HepG2 (cell line): ENCODE results near the gene MAPK13. TPM values are rescaled to one million over a fixed set of nuclear protein-coding genes. Genes with fewer than 3 reads are reported as not detected.
A peak's percentile ranks its signal among the peaks of the same experiment; 100 is the strongest.

ENCODE experiments used
- ATAD3A ChIP-seq: sonication (generic); formaldehyde crosslinking; IDR thresholded peaks from 2 replicates; pipeline ENCODE4 v1.4.0; 2020; ENCODE audit warnings: missing genetic modification reagents
- BRCA1 ChIP-seq: sonication (generic); formaldehyde crosslinking; IDR thresholded peaks from 2 replicates; pipeline ENCODE4 v1.4.0; 2020; ENCODE audit warnings: missing genetic modification reagents
- GABPB1 ChIP-seq: IDR thresholded peaks from 2 replicates; pipeline ENCODE4 v1.6.1; 2016; ENCODE audit warnings: mild to moderate bottlenecking, missing genetic modification reagents, moderate library complexity, missing compliant biosample characterization
- GMEB1 ChIP-seq: sonication (generic); formaldehyde crosslinking; IDR thresholded peaks from 2 replicates; pipeline ENCODE4 v1.5.1; 2020; ENCODE audit warnings: missing genetic modification reagents, mild to moderate bottlenecking, borderline replicate concordance
- GPN1 ChIP-seq: sonication (generic); formaldehyde crosslinking; IDR thresholded peaks from 2 replicates; pipeline ENCODE4 v1.5.1; 2020; ENCODE audit warnings: missing genetic modification reagents, borderline replicate concordance
- HNRNPL ChIP-seq: fragments of 200-400 bp; formaldehyde crosslinking; IDR thresholded peaks from 2 replicates; pipeline ENCODE4 v1.6.1; 2017; ENCODE audit warnings: mild to moderate bottlenecking, low read depth, low read length
- HOXA3 ChIP-seq: sonication (generic); formaldehyde crosslinking; IDR thresholded peaks from 2 replicates; pipeline ENCODE4 v1.5.0; 2020; ENCODE audit warnings: missing genetic modification reagents
- HOXD1 ChIP-seq: sonication (generic); formaldehyde crosslinking; IDR thresholded peaks from 2 replicates; pipeline ENCODE4 v1.5.0; 2020; ENCODE audit warnings: missing genetic modification reagents
- KDM3A ChIP-seq: IDR thresholded peaks from 2 replicates; pipeline ENCODE4 v1.6.1; 2018; ENCODE audit warnings: low read depth, missing compliant biosample characterization
- MBD4 ChIP-seq: IDR thresholded peaks from 2 replicates; pipeline ENCODE4 v1.6.1; 2012; ENCODE audit warnings: low read length, inconsistent platforms, borderline replicate concordance
- MYNN ChIP-seq: sonication (generic); formaldehyde crosslinking; IDR thresholded peaks from 2 replicates; pipeline ENCODE4 v1.4.0; 2020; ENCODE audit warnings: mild to moderate bottlenecking, low read depth, missing genetic modification reagents
- POGK ChIP-seq: sonication (generic); formaldehyde crosslinking; conservative IDR thresholded peaks from 2 replicates; pipeline ENCODE4 v1.8.0; 2022; ENCODE audit warnings: mild to moderate bottlenecking, moderate library complexity, missing genetic modification reagents
- THYN1 ChIP-seq: sonication (generic); formaldehyde crosslinking; IDR thresholded peaks from 2 replicates; pipeline ENCODE4 v1.8.1; 2023; ENCODE audit warnings: low read depth, mild to moderate bottlenecking, moderate library complexity, missing genetic modification reagents, borderline replicate concordance
- ZBTB4 ChIP-seq: sonication (generic); formaldehyde crosslinking; IDR thresholded peaks from 2 replicates; pipeline ENCODE4 v1.4.0; 2020; ENCODE audit warnings: missing genetic modification reagents, mild to moderate bottlenecking, borderline replicate concordance
- ZNF124 ChIP-seq: sonication (generic); formaldehyde crosslinking; IDR thresholded peaks from 2 replicates; pipeline ENCODE4 v1.4.0; 2020; ENCODE audit warnings: missing genetic modification reagents
- ZNF44 ChIP-seq: sonication (generic); formaldehyde crosslinking; IDR thresholded peaks from 2 replicates; pipeline ENCODE4 v1.5.1; 2020; ENCODE audit warnings: mild to moderate bottlenecking, missing genetic modification reagents
- ZNF512 ChIP-seq: sonication (generic); formaldehyde crosslinking; IDR thresholded peaks from 2 replicates; pipeline ENCODE4 v1.4.0; 2020; ENCODE audit warnings: mild to moderate bottlenecking, missing genetic modification reagents
- ZNF607 ChIP-seq: sonication (generic); formaldehyde crosslinking; IDR thresholded peaks from 2 replicates; pipeline ENCODE4 v1.5.1; 2020; ENCODE audit warnings: missing genetic modification reagents, mild to moderate bottlenecking, borderline replicate concordance
- ZNF720 ChIP-seq: sonication (generic); formaldehyde crosslinking; IDR thresholded peaks from 2 replicates; pipeline ENCODE4 v1.4.0; 2020; ENCODE audit warnings: missing genetic modification reagents
- ZNF784 ChIP-seq: sonication (generic); formaldehyde crosslinking; IDR thresholded peaks from 2 replicates; pipeline ENCODE4 v1.5.1; 2020; ENCODE audit warnings: missing genetic modification reagents, mild to moderate bottlenecking, borderline replicate concordance
- polyA plus RNA-seq, 8 experiments: library from polyadenylated mRNA; depleted of rRNA in 3 of 8; stranded (reverse) in 7 of 8; unstranded in 1 of 8; fragments of >200 nt; fragmentation: Illumina TruSeq in 4 of 8; extraction: Trizol in 4 of 8; gene quantifications; 2 replicates each; pipeline versions ENCODE4 v1.2.1 to v1.2.3, GENCODE V29; 2011 to 2016; ENCODE audit warnings: low read depth in 4 of 8, missing spikeins in 1 of 8, mixed read lengths in 1 of 8; ENCODE audit not compliant: insufficient read depth in 1 of 8
- total RNA-seq, 5 experiments: library from RNA; depleted of rRNA; stranded (reverse); fragments of >200 nt; fragmentation: Illumina TruSeq; extraction: Trizol; gene quantifications; 2 replicates each; pipeline ENCODE4 v1.2.3, GENCODE V29; 2016; ENCODE audit warnings: low read depth in 1 of 5

Gene MAPK13
- total and polyA plus RNA-seq, 2 of the 13 experiments (the other 11 are each of a cell fraction or from before 2014, with no cell fraction given), result 12.7 to 43.4 TPM

- TF ChIP-seq GMEB1 (CRISPR knock-in tag), result peak; percentile 50; the same call in 1 of the 2 replicates
- no peak; the same call in 1 of the 2 replicates for TF ChIP-seq ZNF607 (CRISPR knock-in tag)
- TF ChIP-seq GPN1 (CRISPR knock-in tag), result no peak
- TF ChIP-seq POGK (CRISPR knock-in tag), result 0 out of 2 replicates have a peak, but pooled peaks have one; percentile 28
- TF ChIP-seq ZNF512 (CRISPR knock-in tag), result no peak
- TF ChIP-seq ATAD3A (CRISPR knock-in tag), result no peak
- TF ChIP-seq HNRNPL, result no peak
- 0 out of 2 replicates have a peak, but pooled peaks have one; percentile 53 for TF ChIP-seq MBD4
- TF ChIP-seq ZNF784 (CRISPR knock-in tag), result no peak
- TF ChIP-seq ZNF720, result no peak
- TF ChIP-seq ZNF124, result 0 out of 2 replicates have a peak, but pooled peaks have one; percentile 56
- TF ChIP-seq GABPB1, result 0 out of 2 replicates have a peak, but pooled peaks have one; percentile 19
- 0 out of 2 replicates have a peak, but pooled peaks have one; percentile 33 for TF ChIP-seq BRCA1 (CRISPR knock-in tag)
- no peak for TF ChIP-seq MYNN (CRISPR knock-in tag)
- TF ChIP-seq HOXA3 (CRISPR knock-in tag), result no peak; the same call in 1 of the 2 replicates
- TF ChIP-seq ZBTB4, result no peak
- 0 out of 2 replicates have a peak, but pooled peaks have one; percentile 80 for TF ChIP-seq KDM3A (CRISPR knock-in tag)
- TF ChIP-seq HOXD1 (CRISPR knock-in tag), result no peak
- TF ChIP-seq THYN1, result no peak
- no peak for TF ChIP-seq ZNF44 (CRISPR knock-in tag)
Measured at GRCh38 chr6:36094753-36095496, 35.4 kb upstream of the MAPK13 start (continued).
